Ectodermal cell (in vitro differentiated cells): Measurements from ENCODE around the gene SLC35C1.
"Not testable (repeated sequence)": the region's sequence is repeated elsewhere in the genome, so short reads cannot be mapped to it uniquely, and the experiment has no call there.

Source experiments
- H3K27ac ChIP-seq: 2 replicates; pipeline ENCODE4 v1.7.0; 2013; ENCODE audit warnings: mild to moderate bottlenecking, low read depth, low read length; ENCODE audit not compliant: insufficient read depth, poor library complexity, severe bottlenecking
- H3K27me3 ChIP-seq: 2 replicates; pipeline ENCODE4 v1.7.0; 2013; ENCODE audit warnings: mild to moderate bottlenecking, low read length; ENCODE audit not compliant: insufficient read depth, control insufficient read depth, poor library complexity, severe bottlenecking
- H3K36me3 ChIP-seq: one replicate; pipeline ENCODE4 v1.7.0; 2013; ENCODE audit warnings: low read length; ENCODE audit not compliant: control insufficient read depth, insufficient read depth
- H3K4me1 ChIP-seq: one replicate; pipeline ENCODE4 v1.7.0; 2013; ENCODE audit warnings: low read length; ENCODE audit not compliant: control insufficient read depth, insufficient read depth
- H3K4me3 ChIP-seq: 2 replicates; pipeline ENCODE4 v1.7.0; 2013; ENCODE audit warnings: low read depth, low read length, control low read depth; ENCODE audit not compliant: insufficient read depth
- H3K9me3 ChIP-seq: 2 replicates; pipeline ENCODE4 v1.7.0; 2013; ENCODE audit warnings: mild to moderate bottlenecking, low read length, moderate library complexity; ENCODE audit not compliant: control insufficient read depth
- WGBS, 2 experiments: methylation state at CpG; one replicate each; pipeline ENCODE4 v1.1.7; 2013; ENCODE audit warnings: missing lambda C conversion rate in 2 of 2; 5-methylcytosine and 5-hydroxymethylcytosine counted together

The SLC35C1 gene

DNA sequence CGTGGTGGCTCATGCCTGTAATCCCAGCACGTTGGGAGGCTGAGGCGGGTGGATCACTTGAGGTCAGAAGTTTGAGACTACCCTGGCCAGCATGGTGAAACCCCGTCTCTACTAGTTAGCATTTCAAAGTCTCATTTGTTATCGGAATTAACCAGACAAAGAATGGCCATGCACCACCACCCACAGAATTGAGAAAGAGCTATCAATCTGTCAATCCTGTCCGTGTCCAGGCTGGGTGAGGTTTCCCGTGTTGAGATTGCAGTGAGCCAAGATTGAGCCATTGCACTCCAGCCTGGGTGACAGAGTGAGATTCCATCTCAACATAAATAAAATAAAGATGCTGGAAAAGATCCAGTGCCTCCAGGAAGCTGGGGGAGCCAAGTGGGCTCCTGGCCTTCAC is 21.5 kb downstream of the SLC35C1 start:
- 29 to 40% methylated on average over 7 of the region's 7 CpGs for WGBS, 2 experiments
- not testable (repeated sequence) for H3K27me3 ChIP-seq, H3K4me1 ChIP-seq, H3K4me3 ChIP-seq, H3K36me3 ChIP-seq, H3K9me3 ChIP-seq, H3K27ac ChIP-seq

DNA sequence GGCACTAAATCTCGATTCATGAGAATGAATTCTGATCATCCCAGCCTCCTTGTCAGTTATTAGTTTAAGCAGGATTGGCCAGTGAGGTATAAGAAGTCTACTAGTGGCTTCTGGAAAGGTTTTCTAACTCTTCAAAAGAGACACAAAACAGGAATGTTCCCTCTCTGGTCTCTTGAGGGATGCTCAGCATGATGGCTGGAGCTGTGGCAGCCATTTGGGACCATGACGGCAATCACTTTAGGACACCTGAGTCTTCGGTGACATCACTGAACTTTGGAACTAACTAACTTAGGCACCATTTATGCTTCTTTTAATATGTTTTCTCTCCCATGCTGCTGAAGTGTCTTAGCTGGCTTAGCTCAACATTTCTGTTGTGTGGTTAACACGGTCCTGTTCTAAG is 22.2 kb downstream of the SLC35C1 start:
- Histone ChIP-seq H3K4me3 (no peak overlapping the region), H3K4me1 (no peaks in the 10 kb centered on the region), H3K36me3 (no peaks in the 10 kb centered on the region), H3K27me3 (no peaks in the 10 kb centered on the region), H3K27ac (no peak overlapping the region), H3K9me3 (no peaks in the 10 kb centered on the region)
- 95 to 97% methylated on average over 4 of the region's 4 CpGs for WGBS, 2 experiments

DNA sequence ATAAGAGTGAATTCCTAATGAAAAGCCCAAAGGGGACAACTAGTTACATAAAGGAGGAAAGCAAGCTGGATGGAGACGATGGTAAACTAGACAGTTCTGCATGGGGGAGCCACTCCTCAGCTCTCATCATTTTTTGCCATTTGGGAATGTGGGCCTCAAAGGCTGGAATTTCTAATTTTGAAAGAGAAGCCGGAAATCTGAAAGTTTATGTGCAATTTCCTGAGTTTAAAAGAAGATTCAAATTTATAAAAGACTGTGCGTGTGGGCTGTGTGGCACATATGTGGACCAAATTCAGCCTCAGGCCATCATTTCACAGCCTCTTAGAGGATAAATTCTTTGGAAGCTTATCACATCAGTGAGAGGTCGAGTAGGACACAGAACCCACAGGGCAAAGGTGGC is 24.0 kb downstream of the SLC35C1 start:
- WGBS, 2 experiments = 87 to 93% methylated on average over 4 of the region's 4 CpGs

DNA sequence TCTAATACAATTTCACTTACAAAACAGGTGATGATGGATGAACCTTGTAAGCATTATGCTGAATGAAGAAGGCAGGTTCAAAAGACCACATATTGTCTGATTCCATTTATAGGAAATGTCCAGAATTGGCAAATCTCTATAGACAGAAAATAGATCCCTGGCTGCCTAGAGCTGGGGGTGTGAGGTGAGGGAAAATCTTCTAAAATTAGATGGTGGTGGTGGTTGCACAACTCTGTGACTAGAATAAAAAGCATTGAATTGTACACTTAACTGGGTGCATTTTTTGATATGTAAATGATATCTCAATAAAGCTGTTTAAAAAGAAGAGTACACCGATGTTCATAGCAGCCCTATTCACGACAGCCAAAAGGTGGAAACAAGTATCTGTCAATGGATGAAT is 25.6 kb downstream of the SLC35C1 start:
- Histone ChIP-seq H3K36me3 (no peaks in the 10 kb centered on the region), H3K27ac (no peak overlapping the region), H3K4me3 (no peak overlapping the region), H3K9me3 (no peaks in the 10 kb centered on the region), H3K27me3 (no peaks in the 10 kb centered on the region), H3K4me1 (peaks cover 3% of the 10 kb centered on the region)
- WGBS, 2 experiments = 96 to 98% methylated on average over 2 of the region's 2 CpGs

More for the DNA sequence above, 24.0 kb downstream of the SLC35C1 start:
- Histone ChIP-seq H3K4me1 (peaks cover 3% of the 10 kb centered on the region), H3K27ac (no peak overlapping the region), H3K4me3 (no peak overlapping the region), H3K27me3 (no peaks in the 10 kb centered on the region), H3K9me3 (no peaks in the 10 kb centered on the region), H3K36me3 (no peaks in the 10 kb centered on the region)

DNA sequence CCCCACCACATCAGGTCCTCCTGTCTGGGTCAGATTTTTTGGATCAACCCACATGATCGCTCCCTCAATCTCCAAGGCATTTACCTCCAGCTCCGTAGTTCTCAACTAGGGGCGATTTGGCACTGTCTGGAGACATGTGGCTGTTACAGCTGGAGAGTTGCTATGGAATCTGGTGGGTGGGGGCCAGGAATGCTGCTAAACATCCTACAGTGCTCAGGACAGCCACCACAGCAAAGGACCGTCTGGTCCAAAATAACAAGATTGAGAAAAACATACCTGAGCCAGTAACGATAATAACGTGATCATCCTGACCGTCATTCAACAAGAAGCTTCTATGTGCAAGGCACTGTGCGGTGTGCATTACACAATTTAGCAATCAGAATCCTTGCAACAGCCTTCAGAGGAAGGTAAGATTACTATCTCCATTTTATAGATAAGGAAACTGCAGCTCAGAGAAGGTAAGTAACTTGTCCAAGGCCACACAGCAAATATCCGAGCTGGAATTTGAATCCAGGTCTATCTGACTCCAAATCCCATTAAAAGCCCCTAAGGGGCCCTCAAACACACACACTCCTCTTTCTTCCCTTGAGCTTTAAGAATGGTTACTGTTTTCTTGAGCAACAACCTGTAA is 28.0 kb downstream of the SLC35C1 start:
- 85 to 90% methylated on average over 9 of the region's 9 CpGs for WGBS, 2 experiments
- H3K27ac ChIP-seq = no peak overlapping the region
- no peaks in the 10 kb centered on the region for H3K36me3 ChIP-seq
- H3K27me3 ChIP-seq = no peaks in the 10 kb centered on the region
- H3K4me3 ChIP-seq = no peak overlapping the region
- no peaks in the 10 kb centered on the region for H3K9me3 ChIP-seq
- peaks cover 3% of the 10 kb centered on the region for H3K4me1 ChIP-seq

DNA sequence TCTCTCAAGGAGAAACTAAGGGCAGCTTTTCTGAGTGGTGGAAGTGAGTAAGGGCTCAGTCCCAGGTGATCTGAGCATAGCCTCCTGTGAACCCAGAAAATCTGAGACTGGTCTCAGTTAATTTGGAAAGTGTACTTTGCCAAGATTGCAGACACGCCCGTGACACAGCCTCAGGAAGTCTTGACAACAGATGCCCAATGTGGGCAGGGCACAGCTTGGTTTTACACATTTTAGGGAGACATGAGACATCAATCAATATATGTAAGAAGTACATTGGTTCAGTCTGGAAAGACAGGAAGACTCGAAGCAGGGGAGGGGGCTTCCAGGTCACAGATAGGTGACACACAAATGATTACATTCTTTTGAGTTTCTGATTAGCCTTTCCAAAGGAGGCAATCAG is 28.8 kb downstream of the SLC35C1 start:
- H3K9me3 ChIP-seq = no peaks in the 10 kb centered on the region
- no peak overlapping the region for H3K27ac ChIP-seq
- no peaks in the 10 kb centered on the region for H3K27me3 ChIP-seq
- H3K4me3 ChIP-seq = no peak overlapping the region
- H3K36me3 ChIP-seq = no peaks in the 10 kb centered on the region
- WGBS, 2 experiments = 91 to 95% methylated on average over 3 of the region's 3 CpGs
- peaks cover 3% of the 10 kb centered on the region for H3K4me1 ChIP-seq

DNA sequence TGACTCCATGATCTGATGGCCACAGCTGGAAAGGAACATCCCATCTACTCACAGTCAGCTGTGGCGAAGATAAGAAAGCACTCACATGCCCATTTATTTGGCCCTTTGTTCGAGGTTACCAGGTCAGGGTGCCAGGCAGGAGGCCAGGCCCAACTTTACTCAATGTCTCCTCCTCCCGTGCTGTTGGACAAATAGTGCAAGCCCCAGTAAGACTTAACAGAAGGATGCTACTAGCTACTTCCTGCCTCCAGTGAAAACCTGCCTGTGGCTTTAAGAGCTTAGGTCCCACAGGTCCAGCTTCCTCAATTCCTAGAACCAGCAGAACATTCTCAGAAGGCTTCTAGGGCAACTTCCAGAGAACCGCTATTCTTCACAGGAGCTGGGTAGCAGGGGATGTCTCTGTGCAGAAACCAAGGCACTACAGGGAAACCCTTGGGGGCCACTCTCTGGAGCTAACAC is 29.4 kb downstream of the SLC35C1 start:
- Histone ChIP-seq H3K27ac (no peak overlapping the region), H3K4me1 (peaks cover 3% of the 10 kb centered on the region), H3K27me3 (no peaks in the 10 kb centered on the region), H3K9me3 (no peaks in the 10 kb centered on the region), H3K4me3 (no peak overlapping the region), H3K36me3 (no peaks in the 10 kb centered on the region)
- 81 to 91% methylated on average over 4 of the region's 4 CpGs for WGBS, 2 experiments

DNA sequence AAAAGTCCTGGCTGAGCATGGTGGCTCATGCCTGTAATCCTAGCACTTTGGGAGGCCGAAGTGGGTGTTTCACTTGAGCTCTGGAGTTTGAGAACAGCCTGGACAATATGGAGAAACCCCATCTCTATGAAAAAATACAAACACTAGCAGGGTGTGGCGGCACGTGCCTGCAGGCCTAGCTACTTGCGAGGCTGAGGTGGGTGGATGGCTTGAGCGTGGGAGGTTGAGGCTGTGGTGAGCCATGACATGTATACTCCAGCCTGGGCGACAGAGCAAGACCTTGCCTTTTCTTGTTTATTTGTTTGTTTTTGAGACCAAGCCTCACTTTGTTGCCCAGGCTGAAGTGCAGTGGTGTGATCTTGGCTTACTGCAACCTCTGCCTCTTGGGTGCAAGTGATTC is 34.3 kb downstream of the SLC35C1 start:
- no peak overlapping the region for H3K27ac ChIP-seq
- no peaks in the 10 kb centered on the region for H3K36me3 ChIP-seq
- 93 to 95% methylated on average over 6 of the region's 6 CpGs for WGBS, 2 experiments
- H3K27me3 ChIP-seq = peaks cover 7% of the 10 kb centered on the region
- no peak overlapping the region for H3K4me3 ChIP-seq
- no peaks in the 10 kb centered on the region for H3K4me1 ChIP-seq
- no peaks in the 10 kb centered on the region for H3K9me3 ChIP-seq

DNA sequence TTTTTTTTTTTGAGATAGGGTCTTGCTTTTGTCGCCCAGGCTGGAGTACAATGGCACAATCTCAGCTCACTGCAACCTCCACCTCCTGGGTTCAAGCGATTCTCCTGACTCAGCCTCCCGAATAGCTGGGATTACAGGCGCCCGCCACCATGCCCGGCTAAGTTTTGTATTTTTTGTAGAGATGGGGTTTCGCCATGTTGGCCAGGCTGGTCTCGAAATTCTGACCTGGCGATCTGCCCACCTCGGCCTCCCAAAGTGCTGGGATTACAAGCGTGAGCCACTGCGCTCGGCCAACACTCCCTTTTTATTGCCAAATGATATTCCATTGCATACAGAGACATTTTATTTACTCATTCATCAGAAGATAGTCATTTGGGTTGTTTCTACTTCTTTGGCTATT is 35.3 kb downstream of the SLC35C1 start:
- H3K9me3 ChIP-seq, H3K36me3 ChIP-seq, H3K4me1 ChIP-seq, H3K27ac ChIP-seq, H3K4me3 ChIP-seq: not testable (repeated sequence)
- peaks cover 12% of the 10 kb centered on the region for H3K27me3 ChIP-seq
- WGBS, 2 experiments = 88 to 89% methylated on average over 13 of the region's 13 CpGs

DNA sequence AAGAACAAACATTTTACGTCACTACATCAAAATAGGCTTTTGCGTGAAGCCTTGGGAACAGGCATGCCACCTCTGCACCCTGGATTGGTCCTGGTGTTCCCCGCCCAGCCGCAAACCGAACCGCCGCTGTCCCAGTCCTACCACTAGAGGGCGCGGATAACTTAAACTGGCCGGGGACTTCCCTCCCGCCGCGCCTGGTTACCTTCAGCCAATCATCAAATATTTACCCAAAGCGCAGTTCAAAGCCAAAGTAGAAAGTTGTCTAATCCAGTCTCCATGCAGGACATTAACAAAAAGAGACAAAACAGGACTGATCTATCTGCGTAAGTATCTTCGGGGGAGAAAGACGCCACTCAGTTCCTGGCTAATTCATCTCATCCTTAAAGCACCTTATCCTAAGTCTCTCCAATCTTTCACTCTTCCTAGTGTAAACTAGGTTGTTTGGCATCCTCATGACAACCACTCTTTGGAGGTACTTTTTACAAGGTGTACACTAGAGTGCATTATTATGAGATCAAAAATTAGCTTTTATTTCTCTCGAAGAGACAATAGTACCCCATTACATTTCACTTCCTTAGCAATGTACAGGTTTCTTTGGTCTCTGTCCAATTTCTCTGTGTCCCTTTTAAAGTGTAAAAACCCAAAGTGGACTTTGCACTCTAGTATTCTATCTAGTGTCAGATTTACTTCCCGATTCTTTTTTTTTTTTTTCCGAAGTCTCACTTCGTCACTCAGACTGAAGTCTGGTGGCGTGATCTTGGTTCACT is 38.4 kb downstream of the SLC35C1 start:
- Histone ChIP-seq H3K9me3 (no peaks in the 10 kb centered on the region), H3K27ac (no peak overlapping the region), H3K4me1 (peaks cover 9% of the 10 kb centered on the region), H3K27me3 (peaks cover 30% of the 10 kb centered on the region), H3K36me3 (no peaks in the 10 kb centered on the region), H3K4me3 (no peak overlapping the region)
- 25% methylated on average over 22 of the region's 22 CpGs for WGBS, 2 experiments
